PC-3 (cell line): Measurements from ENCODE around the gene SLC38A10. TPM values are rescaled to one million over a fixed set of nuclear protein-coding genes. Genes with fewer than 3 reads are reported as not detected.

ENCODE experiments used
- ATAC-seq: fragments of 200-7000 bp; cut with Tn5 transposase; 2 replicates; pipeline ENCODE4 v1.9.1; 2020; ENCODE audit warnings: mild to moderate bottlenecking, moderate library complexity
- BruUV-seq: library from RNA; stranded (reverse); fragments of 400-500 nt; replicated peaks from 2 replicates; lab custom pipeline; 2021; lab: Mats Ljungman, UMichigan
- CTCF ChIA-PET: fragments of 300-600 bp; sonication (Branson Sonifier 250); formaldehyde crosslinking; loops from one replicate; lab custom pipeline; 2022; ENCODE audit warnings: antibody characterized with exemption; lab: Charles Lee
- POLR2A ChIA-PET: fragments of 300-600 bp; sonication (Branson Sonifier 250); formaldehyde crosslinking; loops from one replicate; lab custom pipeline; 2022; ENCODE audit warnings: antibody characterized with exemption; ENCODE audit not compliant: unreplicated experiment; lab: Charles Lee
- DNase-seq: peaks from one replicate; pipeline ENCODE4 v3.0.0-alpha.2; 2015
- H2AFZ ChIP-seq: fragments of 300-600 bp; sonication (generic); 2 replicates; pipeline ENCODE4 v1.6.0; 2016; ENCODE audit warnings: antibody characterized with exemption, low read length
- H3F3A ChIP-seq: fragments of 300-600 bp; sonication (generic); one replicate; pipeline ENCODE4 v1.6.0; 2017; ENCODE audit warnings: antibody characterized with exemption, low read length, control low read depth, mild to moderate bottlenecking; ENCODE audit not compliant: unreplicated experiment
- H3K27ac ChIP-seq: fragments of 300-600 bp; sonication (generic); 2 replicates; pipeline ENCODE4 v1.5.1; 2016; ENCODE audit warnings: mild to moderate bottlenecking, low read length
- H3K27me3 ChIP-seq: fragments of 300-600 bp; sonication (generic); 2 replicates; pipeline ENCODE4 v1.6.1; 2016; ENCODE audit warnings: low read length, mixed read lengths
- H3K36me3 ChIP-seq: fragments of 300-600 bp; sonication (generic); 2 replicates; pipeline ENCODE4 v1.6.1; 2016; ENCODE audit warnings: low read depth, mixed run types, low read length, mixed read lengths
- H3K4me1 ChIP-seq: fragments of 300-600 bp; sonication (generic); 2 replicates; pipeline ENCODE4 v1.5.1; 2016; ENCODE audit warnings: low read length; ENCODE audit not compliant: insufficient read depth
- H3K4me2 ChIP-seq: fragments of 300-600 bp; sonication (generic); 2 replicates; pipeline ENCODE4 v1.6.0; 2016; ENCODE audit warnings: low read length
- H3K4me3 ChIP-seq: fragments of 300-600 bp; sonication (generic); 2 replicates; pipeline ENCODE4 v1.5.1; 2016; ENCODE audit warnings: mild to moderate bottlenecking, low read length, mixed read lengths
- H3K79me2 ChIP-seq: fragments of 300-600 bp; sonication (generic); 2 replicates; pipeline ENCODE4 v1.6.1; 2017; ENCODE audit warnings: low read length, mixed read lengths
- H3K9ac ChIP-seq: fragments of 300-600 bp; sonication (generic); 2 replicates; pipeline ENCODE4 v1.6.0; 2016; ENCODE audit warnings: mild to moderate bottlenecking, low read length
- H3K9me2 ChIP-seq: fragments of 300-600 bp; sonication (generic); replicated peaks from 2 replicates; pipeline ENCODE4 v1.6.1; 2016; ENCODE audit warnings: mixed run types, low read length, mixed read lengths
- H3K9me3 ChIP-seq: fragments of 300-600 bp; sonication (generic); 2 replicates; pipeline ENCODE4 v1.6.1; 2016; ENCODE audit warnings: low read length, mixed read lengths
- H4K20me1 ChIP-seq: fragments of 300-600 bp; sonication (generic); 2 replicates; pipeline ENCODE4 v1.6.1; 2016; ENCODE audit warnings: low read length, mixed read lengths
- EZH2 ChIP-seq: fragments of 300-600 bp; sonication (generic); IDR thresholded peaks from one replicate; pipeline ENCODE4 v1.6.1; 2017; ENCODE audit warnings: antibody characterized with exemption, mild to moderate bottlenecking, low read length; ENCODE audit not compliant: unreplicated experiment
- EZH2phosphoT487 ChIP-seq: fragments of 300-600 bp; sonication (generic); IDR thresholded peaks from 2 replicates; pipeline ENCODE4 v1.6.1; 2018; ENCODE audit warnings: mild to moderate bottlenecking, antibody characterized with exemption, low read length, borderline replicate concordance
- intact Hi-C: fragments of 100-400 bp; cut with micrococcal nuclease; formaldehyde crosslinking; loops from 2 replicates; pipeline ENCODE4 v1.9.0; 2023
- total RNA-seq: library from RNA; depleted of rRNA; stranded (reverse); fragments of >200 nt; gene quantifications from 2 replicates; pipeline ENCODE4 v1.2.3, GENCODE V29; 2014
- TF ChIP-seq, protein P1 (sequence below): fragments of 300-600 bp; sonication (generic); conservative IDR thresholded peaks from 2 replicates; pipeline ENCODE4 v1.5.1; 2017; ENCODE audit warnings: antibody characterized with exemption, low read depth, mild to moderate bottlenecking, low read length

SLC38A10 gene
- total RNA-seq, 1 experiment from 2014 or later: 77.8 TPM

GRCh38 chr17:81334987-81335772 lies 40.1 kb upstream of the SLC38A10 start:
- TF ChIP-seq EZH2 (no peak), EZH2phosphoT487 (no peak)
- TF ChIP-seq, protein P1, sequence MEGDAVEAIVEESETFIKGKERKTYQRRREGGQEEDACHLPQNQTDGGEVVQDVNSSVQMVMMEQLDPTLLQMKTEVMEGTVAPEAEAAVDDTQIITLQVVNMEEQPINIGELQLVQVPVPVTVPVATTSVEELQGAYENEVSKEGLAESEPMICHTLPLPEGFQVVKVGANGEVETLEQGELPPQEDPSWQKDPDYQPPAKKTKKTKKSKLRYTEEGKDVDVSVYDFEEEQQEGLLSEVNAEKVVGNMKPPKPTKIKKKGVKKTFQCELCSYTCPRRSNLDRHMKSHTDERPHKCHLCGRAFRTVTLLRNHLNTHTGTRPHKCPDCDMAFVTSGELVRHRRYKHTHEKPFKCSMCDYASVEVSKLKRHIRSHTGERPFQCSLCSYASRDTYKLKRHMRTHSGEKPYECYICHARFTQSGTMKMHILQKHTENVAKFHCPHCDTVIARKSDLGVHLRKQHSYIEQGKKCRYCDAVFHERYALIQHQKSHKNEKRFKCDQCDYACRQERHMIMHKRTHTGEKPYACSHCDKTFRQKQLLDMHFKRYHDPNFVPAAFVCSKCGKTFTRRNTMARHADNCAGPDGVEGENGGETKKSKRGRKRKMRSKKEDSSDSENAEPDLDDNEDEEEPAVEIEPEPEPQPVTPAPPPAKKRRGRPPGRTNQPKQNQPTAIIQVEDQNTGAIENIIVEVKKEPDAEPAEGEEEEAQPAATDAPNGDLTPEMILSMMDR: no peak
- Histone ChIP-seq H3K27ac (no peak overlapping the region), H3K27me3 (no peaks in the 10 kb centered on the region), H3K9me3 (no peaks in the 10 kb centered on the region), H3K4me1 (peaks cover 33% of the 10 kb centered on the region), H3F3A (no peaks in the 10 kb centered on the region), H2AFZ (no peak overlapping the region), H3K4me3 (no peak overlapping the region), H3K79me2 (peaks cover 10% of the 10 kb centered on the region; the same call in 1 of the 2 replicates), H3K36me3 (no peaks in the 10 kb centered on the region), H3K9me2 (no peaks in the 10 kb centered on the region), H3K4me2 (0 out of 2 replicates have a peak overlapping the region, but pooled peaks have one; percentile 35), H3K9ac (no peak overlapping the region), H4K20me1 (no peaks in the 10 kb centered on the region)
- POLR2A ChIA-PET: interaction anchor here (0.5 kb wide), 1 partner anchor 49 kb away, joined by 4 read pairs; no protein-coding TSS in a partner anchor
- intact Hi-C loops: loop anchor here (5.0 kb wide), 1 partner anchor 38 kb away; the partner anchor contains the start of gene SLC38A10
- DNase-seq (no peak), ATAC-seq (no peak; the same call in 1 of the 2 replicates)
- CTCF ChIA-PET: interaction anchor here (1.0 kb wide), 1 partner anchor 80 kb away, joined by 3 read pairs; no protein-coding TSS in a partner anchor
- TSS peak; percentile 43 for BruUV-seq

DNA sequence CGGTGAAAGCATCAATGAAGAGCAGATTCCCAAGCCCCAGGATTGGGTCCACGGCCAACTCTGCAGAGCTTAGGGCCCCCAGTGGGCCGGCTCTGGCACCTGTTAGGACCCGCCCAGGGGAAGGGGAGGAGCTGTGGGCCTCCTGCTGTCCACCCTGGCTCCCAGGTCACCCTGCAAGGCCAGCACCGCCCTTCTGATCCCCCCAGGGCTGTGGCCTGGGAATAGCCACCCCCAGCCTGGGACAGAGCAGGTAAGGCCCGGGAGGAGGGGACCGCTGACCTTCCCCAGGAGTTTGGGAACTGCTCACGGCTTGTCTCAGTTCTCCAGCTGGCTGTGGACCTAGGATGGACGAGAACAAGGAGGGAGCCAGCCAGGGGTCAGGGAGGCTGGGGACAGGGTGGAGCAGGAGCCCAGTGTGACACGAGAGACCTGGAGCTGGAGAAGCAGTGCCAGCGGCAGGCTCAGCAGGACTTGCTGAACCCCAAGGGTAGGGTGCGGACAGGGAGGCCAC lies 39.3 kb upstream of the SLC38A10 start:
- Histone ChIP-seq H3K4me3 (no peak overlapping the region), H3K9me2 (no peaks in the 10 kb centered on the region), H3K4me1 (peaks cover 32% of the 10 kb centered on the region), H2AFZ (no peak overlapping the region), H3K9me3 (no peaks in the 10 kb centered on the region), H3K4me2 (no peak overlapping the region), H3K79me2 (peaks cover 2% of the 10 kb centered on the region; the same call in 1 of the 2 replicates), H4K20me1 (no peaks in the 10 kb centered on the region), H3K36me3 (no peaks in the 10 kb centered on the region), H3K27ac (no peak overlapping the region), H3F3A (no peaks in the 10 kb centered on the region), H3K9ac (no peak overlapping the region), H3K27me3 (no peaks in the 10 kb centered on the region)
- no TSS peak for BruUV-seq
- intact Hi-C loops: no loop called here
- CTCF ChIA-PET: no interaction called here
- TF ChIP-seq EZH2 (no peak), EZH2phosphoT487 (no peak)
- TF ChIP-seq, protein P1: no peak
- ATAC-seq (no peak), DNase-seq (no peak)
- POLR2A ChIA-PET: no interaction called here
